ENCODE measurements around the gene NPDC1.

Gene NPDC1

DNA sequence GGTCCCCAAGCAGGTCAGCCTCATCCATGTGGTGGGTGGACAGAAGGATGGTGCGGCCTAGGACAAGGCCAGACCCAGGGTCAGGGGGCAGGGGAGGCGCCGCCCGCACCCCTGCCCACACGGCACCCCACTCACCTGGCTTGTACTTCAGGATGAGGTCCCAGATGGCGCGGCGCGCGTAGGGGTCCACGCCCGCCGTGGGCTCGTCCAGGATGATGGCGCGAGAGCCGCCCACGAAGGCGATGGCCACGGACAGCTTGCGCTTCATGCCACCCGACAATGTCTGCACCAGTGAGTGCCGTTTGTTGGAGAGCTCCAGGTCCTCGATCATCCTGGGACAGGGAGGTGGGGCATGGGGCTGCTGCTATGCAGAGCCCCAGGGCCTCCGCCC is 30.4 kb downstream of the NPDC1 start:
- TF ChIP-seq, protein P1, sequence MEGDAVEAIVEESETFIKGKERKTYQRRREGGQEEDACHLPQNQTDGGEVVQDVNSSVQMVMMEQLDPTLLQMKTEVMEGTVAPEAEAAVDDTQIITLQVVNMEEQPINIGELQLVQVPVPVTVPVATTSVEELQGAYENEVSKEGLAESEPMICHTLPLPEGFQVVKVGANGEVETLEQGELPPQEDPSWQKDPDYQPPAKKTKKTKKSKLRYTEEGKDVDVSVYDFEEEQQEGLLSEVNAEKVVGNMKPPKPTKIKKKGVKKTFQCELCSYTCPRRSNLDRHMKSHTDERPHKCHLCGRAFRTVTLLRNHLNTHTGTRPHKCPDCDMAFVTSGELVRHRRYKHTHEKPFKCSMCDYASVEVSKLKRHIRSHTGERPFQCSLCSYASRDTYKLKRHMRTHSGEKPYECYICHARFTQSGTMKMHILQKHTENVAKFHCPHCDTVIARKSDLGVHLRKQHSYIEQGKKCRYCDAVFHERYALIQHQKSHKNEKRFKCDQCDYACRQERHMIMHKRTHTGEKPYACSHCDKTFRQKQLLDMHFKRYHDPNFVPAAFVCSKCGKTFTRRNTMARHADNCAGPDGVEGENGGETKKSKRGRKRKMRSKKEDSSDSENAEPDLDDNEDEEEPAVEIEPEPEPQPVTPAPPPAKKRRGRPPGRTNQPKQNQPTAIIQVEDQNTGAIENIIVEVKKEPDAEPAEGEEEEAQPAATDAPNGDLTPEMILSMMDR (IDR thresholded peaks at IDR 0.05; ENCODE audit: insufficient read depth, missing control alignments), result no peak
- FAIRE-seq, result no peak

DNA sequence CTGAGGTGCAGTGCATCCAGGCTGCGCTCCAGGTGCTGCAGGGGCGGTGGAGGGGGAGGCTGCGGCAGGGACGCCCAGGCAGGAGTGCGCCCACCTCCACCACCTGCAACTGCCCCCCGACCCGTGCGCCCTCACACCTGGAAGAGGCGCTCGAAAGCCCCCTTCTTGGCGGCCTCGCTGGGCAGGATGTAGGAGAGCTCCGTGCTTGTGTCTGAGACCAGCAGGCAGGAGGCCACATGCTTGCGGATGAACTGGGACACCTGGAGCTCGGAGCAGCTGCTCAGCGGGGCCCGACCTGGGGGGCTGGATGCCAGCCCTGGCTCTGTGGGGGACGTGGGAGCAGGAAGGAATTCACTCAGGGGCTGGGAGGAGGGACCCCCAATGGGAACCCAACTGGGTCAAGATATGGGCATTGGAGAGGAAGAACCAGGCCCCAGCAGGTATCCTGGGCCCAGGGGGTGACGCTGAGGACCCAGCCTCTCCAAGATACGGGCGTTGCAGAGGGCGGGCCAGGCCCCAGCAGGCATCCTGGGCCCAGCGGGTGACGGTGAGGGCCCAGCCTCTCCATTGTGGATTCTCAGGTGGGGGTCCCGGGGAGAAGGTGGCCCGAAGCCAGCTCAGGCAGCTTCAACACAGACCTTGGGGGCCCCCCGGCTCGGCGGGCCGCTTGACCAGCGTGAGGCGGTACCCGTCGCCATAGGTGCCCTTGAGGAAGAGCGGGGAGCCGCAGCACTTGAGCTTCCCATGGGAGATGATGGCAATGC is 31.0 kb downstream of the NPDC1 start:
- TF ChIP-seq, protein P1 (IDR thresholded peaks at IDR 0.05; ENCODE audit: insufficient read depth, missing control alignments), result no peak
- DNase-seq (ENCODE audit: insufficient read length, low spot score) (no peak), FAIRE-seq (no peak)

More for the DNA sequence above, 30.4 kb downstream of the NPDC1 start:
- DNase-seq (ENCODE audit: insufficient read length, low spot score), result no peak

DNA sequence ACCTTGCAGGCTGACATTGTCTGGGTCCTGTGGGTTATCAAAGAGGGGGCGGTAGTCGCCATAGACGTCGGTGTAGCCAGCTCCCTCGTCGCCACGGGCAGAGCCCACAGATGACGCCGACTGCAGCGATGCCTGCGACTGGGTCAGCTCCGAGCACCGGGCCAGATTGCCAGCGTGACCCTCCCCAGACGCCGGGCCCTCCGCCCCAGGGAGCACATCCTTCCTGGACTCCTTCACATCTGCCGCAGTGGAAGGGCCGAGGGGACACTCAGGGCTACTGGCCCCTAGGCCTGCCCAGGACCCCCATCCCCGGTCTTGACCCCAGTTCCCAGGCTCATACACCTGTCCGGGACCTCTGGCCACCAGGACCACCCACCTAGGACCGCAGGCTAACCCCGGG is 31.8 kb downstream of the NPDC1 start:
- no peak for DNase-seq (ENCODE audit: insufficient read length, low spot score)
- FAIRE-seq, result no peak
- TF ChIP-seq, protein P1 (IDR thresholded peaks at IDR 0.05; ENCODE audit: insufficient read depth, missing control alignments), result no peak

DNA sequence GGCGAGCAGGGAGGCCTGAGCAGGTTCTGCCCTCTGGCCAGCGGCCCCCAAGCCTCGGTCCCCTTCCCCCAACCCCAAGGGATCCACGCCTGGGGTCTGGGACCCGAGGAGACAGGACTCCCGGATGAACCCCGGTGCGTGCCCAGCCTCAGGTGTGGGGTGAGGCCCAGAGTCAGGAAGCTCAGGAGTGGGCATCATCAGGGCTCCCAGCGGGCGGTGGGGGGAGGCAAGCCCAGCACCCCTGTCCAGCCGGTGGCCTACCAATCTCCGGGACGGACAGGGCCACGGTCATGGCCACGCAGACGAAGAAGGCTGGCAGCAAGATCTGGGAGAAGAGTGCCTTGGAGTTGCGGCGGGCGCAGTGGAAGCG is 32.4 kb downstream of the NPDC1 start:
- FAIRE-seq (no peak), DNase-seq (ENCODE audit: insufficient read length, low spot score) (no peak)

DNA sequence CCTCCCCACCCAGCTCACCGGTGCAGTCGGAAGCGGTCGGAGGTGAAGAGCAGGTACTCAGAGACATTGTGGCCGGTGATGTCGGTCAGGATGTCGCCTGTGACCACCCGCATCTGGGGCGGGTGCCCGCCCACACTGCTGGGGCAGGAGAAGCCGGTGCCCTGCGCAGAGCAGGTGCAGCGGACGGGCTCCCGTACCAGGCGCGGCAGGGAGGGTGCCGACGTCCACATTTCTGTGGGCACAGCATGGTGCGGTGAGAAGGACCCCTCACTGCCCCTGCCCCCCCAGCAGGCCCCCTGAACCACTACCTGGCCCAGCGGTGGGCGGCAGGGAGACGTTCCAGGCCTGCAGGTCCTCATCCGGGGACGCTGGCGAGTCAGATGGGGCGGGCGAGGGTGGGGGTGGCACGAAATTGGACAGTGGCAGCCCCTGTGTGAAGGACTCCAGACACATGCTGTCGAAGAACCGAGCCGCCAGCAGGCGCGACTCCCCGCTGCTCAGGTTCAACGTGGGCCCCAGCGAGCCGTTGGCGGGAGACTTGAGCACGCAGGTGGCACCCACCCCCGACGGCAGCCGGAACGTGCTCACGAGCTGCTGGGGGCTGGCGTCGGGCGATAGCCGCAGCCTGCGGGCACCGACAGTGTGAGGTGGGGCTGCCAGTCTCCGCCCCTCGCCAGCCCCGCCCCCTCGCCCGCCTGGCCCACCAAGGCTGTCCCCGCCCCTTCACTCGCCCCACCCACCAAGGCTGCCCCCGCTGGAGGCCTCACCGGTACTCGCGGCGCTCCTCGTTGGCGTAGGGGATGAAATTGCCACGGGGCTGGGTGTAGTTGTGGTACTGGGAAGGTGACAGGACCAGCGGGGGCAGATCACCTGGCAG is 33.0 kb downstream of the NPDC1 start:
- no peak for FAIRE-seq

More for the DNA sequence above, 32.4 kb downstream of the NPDC1 start:
- TF ChIP-seq, protein P1 (IDR thresholded peaks at IDR 0.05; ENCODE audit: insufficient read depth, missing control alignments), result no peak

DNA sequence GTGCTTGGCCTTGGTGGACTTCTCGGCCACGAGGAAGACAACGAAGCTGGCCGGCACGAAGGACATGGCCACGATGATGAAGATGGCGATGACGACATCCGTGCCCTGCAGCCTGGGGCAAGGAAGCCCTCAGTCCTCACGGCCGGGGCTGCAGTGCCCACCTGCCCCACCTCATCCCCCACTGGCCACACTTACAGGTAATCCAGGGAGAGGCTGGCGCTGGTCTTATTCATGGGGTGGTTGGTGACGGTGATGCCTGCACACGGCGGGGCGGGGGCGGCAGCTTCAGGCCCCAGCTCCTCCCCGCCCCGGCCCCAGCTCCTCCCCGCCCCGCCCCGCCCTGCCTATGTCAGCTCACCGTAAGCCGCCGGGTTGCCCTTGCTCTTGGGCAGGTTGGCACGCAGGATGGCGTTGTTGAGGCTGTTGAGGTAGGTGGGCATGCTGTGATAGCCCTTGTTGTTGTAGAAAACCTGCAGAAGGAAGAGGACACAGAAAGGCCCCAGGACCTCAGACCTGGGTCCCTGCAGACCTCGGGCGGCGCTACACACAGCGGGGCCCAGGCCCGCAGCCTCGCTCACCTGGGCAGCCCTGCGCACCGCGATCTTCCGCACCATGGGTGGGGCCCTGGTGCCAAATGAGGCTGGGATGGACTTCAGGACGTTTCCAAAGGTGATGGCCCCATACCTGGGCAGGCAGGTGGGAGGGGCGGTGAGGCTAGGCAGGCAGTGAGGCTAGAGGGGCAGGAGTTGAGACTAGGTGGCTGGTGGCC is 33.9 kb downstream of the NPDC1 start:
- DNase-seq (ENCODE audit: insufficient read length, low spot score) (no peak), FAIRE-seq (no peak)
- TF ChIP-seq, protein P1 (IDR thresholded peaks at IDR 0.05; ENCODE audit: insufficient read depth, missing control alignments), result no peak

More for the DNA sequence above, 33.0 kb downstream of the NPDC1 start:
- DNase-seq (ENCODE audit: insufficient read length, low spot score), result no peak
- TF ChIP-seq, protein P1 (IDR thresholded peaks at IDR 0.05; ENCODE audit: insufficient read depth, missing control alignments), result no peak

Data from D721Med (cell line).